ENCODE results near the gene DARS2. TPM values are rescaled to one million over a fixed set of nuclear protein-coding genes. Genes with fewer than 3 reads are reported as not detected.

Gene DARS2
- total and polyA plus RNA-seq, 2 donors (not counting 1 experiment from before 2014, with no cell fraction given), result 4.5 to 17.3 TPM

DNA sequence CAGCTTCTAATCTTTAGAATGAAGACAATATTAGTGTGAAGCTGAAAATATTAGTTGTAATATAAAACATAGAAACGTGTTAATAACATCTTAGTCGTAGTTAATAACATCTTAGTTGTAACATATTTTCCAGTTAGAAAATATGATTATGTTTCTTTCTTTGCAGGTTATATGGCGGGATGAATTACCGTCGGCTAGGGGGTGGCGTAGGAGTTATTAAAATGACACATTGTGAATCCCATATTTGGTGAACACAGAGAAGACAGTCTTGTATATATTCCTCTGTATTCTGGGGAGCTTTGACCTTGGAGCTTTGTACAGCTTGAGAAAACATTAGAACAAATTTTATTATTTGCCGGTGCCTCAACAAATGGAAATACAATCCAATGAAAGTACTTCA, 39.5 kb upstream of the DARS2 start:
- H3K27ac ChIP-seq (ENCODE audit: low read length in 2 of 2), result no peak overlapping the region
- TF ChIP-seq, protein P1, sequence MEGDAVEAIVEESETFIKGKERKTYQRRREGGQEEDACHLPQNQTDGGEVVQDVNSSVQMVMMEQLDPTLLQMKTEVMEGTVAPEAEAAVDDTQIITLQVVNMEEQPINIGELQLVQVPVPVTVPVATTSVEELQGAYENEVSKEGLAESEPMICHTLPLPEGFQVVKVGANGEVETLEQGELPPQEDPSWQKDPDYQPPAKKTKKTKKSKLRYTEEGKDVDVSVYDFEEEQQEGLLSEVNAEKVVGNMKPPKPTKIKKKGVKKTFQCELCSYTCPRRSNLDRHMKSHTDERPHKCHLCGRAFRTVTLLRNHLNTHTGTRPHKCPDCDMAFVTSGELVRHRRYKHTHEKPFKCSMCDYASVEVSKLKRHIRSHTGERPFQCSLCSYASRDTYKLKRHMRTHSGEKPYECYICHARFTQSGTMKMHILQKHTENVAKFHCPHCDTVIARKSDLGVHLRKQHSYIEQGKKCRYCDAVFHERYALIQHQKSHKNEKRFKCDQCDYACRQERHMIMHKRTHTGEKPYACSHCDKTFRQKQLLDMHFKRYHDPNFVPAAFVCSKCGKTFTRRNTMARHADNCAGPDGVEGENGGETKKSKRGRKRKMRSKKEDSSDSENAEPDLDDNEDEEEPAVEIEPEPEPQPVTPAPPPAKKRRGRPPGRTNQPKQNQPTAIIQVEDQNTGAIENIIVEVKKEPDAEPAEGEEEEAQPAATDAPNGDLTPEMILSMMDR (IDR thresholded peaks at IDR 0.05), result no peak
- TF ChIP-seq EZH2 (IDR thresholded peaks at IDR 0.05; ENCODE audit: borderline replicate concordance, insufficient read depth, low read depth, low read length, poor library complexity, severe bottlenecking), result no peak
- ChIA-PET POLR2A (no interaction called here), CTCF (no interaction called here)
- ATAC-seq (ENCODE audit: low read depth) (no peak), DNase-seq (no peak)
- peaks cover 9 to 39% of the 10 kb centered on the region in 2 experiments for H3K36me3 ChIP-seq (replicated peaks in 1 of 2; ENCODE audit: control extremely low read depth in 1 of 2, control insufficient read depth in 1 of 2, extremely low read depth in 1 of 2, insufficient read depth in 2 of 2, low read length in 1 of 2)
- no CpG with 5 or more reads among the region's 7 CpGs for WGBS (ENCODE audit: insufficient coverage)
- no peak overlapping the region for H3K9ac ChIP-seq (ENCODE audit: low read length)
- no peaks in the 10 kb centered on the region for H3K9me3 ChIP-seq (ENCODE audit: control extremely low read depth in 1 of 3, control insufficient read depth in 2 of 3, insufficient read depth in 1 of 3, low read length in 2 of 3)
- H3K4me1 ChIP-seq (ENCODE audit: control insufficient read depth in 2 of 2, insufficient read depth in 2 of 2, low read length in 2 of 2), result no peaks in the 10 kb centered on the region
- Mint-ChIP-seq H3K9me3 (ENCODE audit: insufficient read depth) (no peaks in the 10 kb centered on the region), H3K27me3 (no peaks in the 10 kb centered on the region), H3K4me1 (no peaks in the 10 kb centered on the region), H3K27ac (no peak overlapping the region), H3K4me3 (no peak overlapping the region)
- intact Hi-C loops (cut with micrococcal nuclease), result no loop called here
- no peak overlapping the region for H3K4me2 ChIP-seq (replicated peaks; ENCODE audit: low read depth, low read length, poor library complexity, severe bottlenecking)
- H4K20me1 ChIP-seq (ENCODE audit: control insufficient read depth, insufficient read depth, low read length, poor library complexity, severe bottlenecking), result no peaks in the 10 kb centered on the region
- H2AFZ ChIP-seq (ENCODE audit: insufficient read depth, low read depth, low read length, poor library complexity, severe bottlenecking), result no peak overlapping the region
- no peaks in the 10 kb centered on the region for H3K27me3 ChIP-seq (replicated peaks in 1 of 4; ENCODE audit: control extremely low read depth in 1 of 4, control insufficient read depth in 3 of 4, insufficient read depth in 4 of 4, low read length in 3 of 4)
- H3K79me2 ChIP-seq (ENCODE audit: control insufficient read depth, insufficient read depth, low read length), result no peaks in the 10 kb centered on the region
- H3K4me3 ChIP-seq (ENCODE audit: control extremely low read depth in 1 of 5, extremely low read depth in 1 of 5, insufficient read depth in 1 of 5, low read depth in 2 of 5, low read length in 4 of 5), result no peak overlapping the region

DNA sequence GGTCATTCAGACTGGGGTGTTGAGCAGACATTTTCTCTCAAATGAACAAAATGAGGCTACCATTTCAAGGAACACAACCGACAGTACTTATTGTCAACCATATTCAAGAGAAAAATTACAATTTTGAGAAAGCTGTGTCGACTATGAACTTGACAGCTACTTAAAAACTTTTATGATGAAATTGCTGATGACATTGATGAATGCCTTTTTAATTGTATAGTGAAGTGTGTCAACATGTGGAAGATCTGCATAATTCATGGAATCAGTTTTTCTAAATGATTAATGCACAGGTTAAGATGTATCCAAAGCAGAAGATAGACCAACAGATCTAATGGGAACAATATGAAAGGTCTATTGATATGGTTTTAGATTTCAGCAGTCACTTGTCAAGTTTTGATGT, 34.6 kb upstream of the DARS2 start:
- DNase-seq, result no peak
- POLR2A ChIA-PET, result no interaction called here
- ATAC-seq (ENCODE audit: low read depth), result no peak
- no peak overlapping the region for H3K27ac ChIP-seq (ENCODE audit: low read length in 2 of 2)
- H2AFZ ChIP-seq (ENCODE audit: insufficient read depth, low read depth, low read length, poor library complexity, severe bottlenecking), result no peak overlapping the region
- H3K9me3 Mint-ChIP-seq (ENCODE audit: insufficient read depth), result no peaks in the 10 kb centered on the region
- H3K27me3 ChIP-seq (replicated peaks in 1 of 4; ENCODE audit: control extremely low read depth in 1 of 4, control insufficient read depth in 3 of 4, insufficient read depth in 4 of 4, low read length in 3 of 4), result no peaks in the 10 kb centered on the region
- H3K9ac ChIP-seq (ENCODE audit: low read length), result no peak overlapping the region
- H3K4me3 ChIP-seq (ENCODE audit: control extremely low read depth in 1 of 5, extremely low read depth in 1 of 5, insufficient read depth in 1 of 5, low read depth in 2 of 5, low read length in 4 of 5), result no peak overlapping the region
- WGBS (ENCODE audit: insufficient coverage), result no CpG with 5 or more reads among the region's 2 CpGs
- H3K9me3 ChIP-seq (ENCODE audit: control extremely low read depth in 1 of 3, control insufficient read depth in 2 of 3, insufficient read depth in 1 of 3, low read length in 2 of 3), result no peaks in the 10 kb centered on the region
- TF ChIP-seq EZH2 (IDR thresholded peaks at IDR 0.05; ENCODE audit: borderline replicate concordance, insufficient read depth, low read depth, low read length, poor library complexity, severe bottlenecking), result no peak
- TF ChIP-seq, protein P1 (IDR thresholded peaks at IDR 0.05), result no peak
- H3K4me2 ChIP-seq (replicated peaks; ENCODE audit: low read depth, low read length, poor library complexity, severe bottlenecking), result no peak overlapping the region
- intact Hi-C loops (cut with micrococcal nuclease), result loop anchor here (10.0 kb wide), 1 partner anchor 45 kb away; no protein-coding TSS in a partner anchor
- H3K79me2 ChIP-seq (ENCODE audit: control insufficient read depth, insufficient read depth, low read length), result no peaks in the 10 kb centered on the region
- no peak overlapping the region for H3K27ac Mint-ChIP-seq
- H3K4me3 Mint-ChIP-seq, result no peak overlapping the region
- CTCF ChIA-PET, result no interaction called here
- peaks cover 1 to 12% of the 10 kb centered on the region in 2 experiments for H3K36me3 ChIP-seq (replicated peaks in 1 of 2; ENCODE audit: control extremely low read depth in 1 of 2, control insufficient read depth in 1 of 2, extremely low read depth in 1 of 2, insufficient read depth in 2 of 2, low read length in 1 of 2)
- H3K27me3 Mint-ChIP-seq, result no peaks in the 10 kb centered on the region
- H4K20me1 ChIP-seq (ENCODE audit: control insufficient read depth, insufficient read depth, low read length, poor library complexity, severe bottlenecking), result no peaks in the 10 kb centered on the region
- H3K4me1 Mint-ChIP-seq, result no peaks in the 10 kb centered on the region
- no peaks in the 10 kb centered on the region for H3K4me1 ChIP-seq (ENCODE audit: control insufficient read depth in 2 of 2, insufficient read depth in 2 of 2, low read length in 2 of 2)

Measured in B cell (primary cell).